Chondrocyte (in vitro differentiated cells): ENCODE results near the gene LCN15. TPM values are rescaled to one million over a fixed set of nuclear protein-coding genes. Genes with fewer than 3 reads are reported as not detected.

ENCODE experiments used
- DNase-seq: peaks from one replicate; pipeline ENCODE4 v3.0.0; 2021; ENCODE audit warnings: mixed read lengths, low spot score
- H3K27ac Mint-ChIP-seq: one replicate; pipeline ENCODE4 v1.8.0; 2021; ENCODE audit warnings: mild to moderate bottlenecking, moderate library complexity, mixed read lengths; ENCODE audit not compliant: unreplicated experiment
- H3K27me3 Mint-ChIP-seq: 2 replicates; pipeline ENCODE4 v1.8.0; 2021; ENCODE audit warnings: low read depth, mixed read lengths
- H3K36me3 Mint-ChIP-seq: 2 replicates; pipeline ENCODE4 v1.8.0; 2021; ENCODE audit warnings: low read depth, mixed read lengths
- H3K4me1 Mint-ChIP-seq: 2 replicates; pipeline ENCODE4 v1.8.0; 2021; ENCODE audit warnings: low read depth, mild to moderate bottlenecking, mixed read lengths
- H3K4me3 Mint-ChIP-seq: one replicate; pipeline ENCODE4 v1.8.0; 2021; ENCODE audit warnings: mild to moderate bottlenecking, moderate library complexity, mixed read lengths; ENCODE audit not compliant: unreplicated experiment
- H3K9me3 Mint-ChIP-seq: 2 replicates; pipeline ENCODE4 v1.8.0; 2021; ENCODE audit warnings: low read depth, mixed read lengths
- CTCF ChIP-seq: fragments of 200-600 bp; sonication (generic); IDR thresholded peaks from 2 replicates; pipeline ENCODE4 v1.5.0; 2021; ENCODE audit warnings: antibody characterized with exemption, mild to moderate bottlenecking, moderate library complexity
- total RNA-seq: library from RNA; stranded (reverse); gene quantifications from 3 replicates; pipeline ENCODE4 v1.2.1, GENCODE V29; 2021

LCN15 gene
- total RNA-seq, 1 donor from 2014 or later: not detected

- H3K4me3 Mint-ChIP-seq: peak overlapping the region; percentile 70
- H3K9me3 Mint-ChIP-seq: no peaks in the 10 kb centered on the region
- no peak for DNase-seq
- H3K27me3 Mint-ChIP-seq: no peaks in the 10 kb centered on the region
- no peak overlapping the region for H3K27ac Mint-ChIP-seq
- no peak for TF ChIP-seq CTCF
- peaks cover 15% of the 10 kb centered on the region for H3K36me3 Mint-ChIP-seq
- H3K4me1 Mint-ChIP-seq: peaks cover 41% of the 10 kb centered on the region
Observed at GRCh38 chr9:136729144-136729543, 35.2 kb downstream of the LCN15 start.

DNA sequence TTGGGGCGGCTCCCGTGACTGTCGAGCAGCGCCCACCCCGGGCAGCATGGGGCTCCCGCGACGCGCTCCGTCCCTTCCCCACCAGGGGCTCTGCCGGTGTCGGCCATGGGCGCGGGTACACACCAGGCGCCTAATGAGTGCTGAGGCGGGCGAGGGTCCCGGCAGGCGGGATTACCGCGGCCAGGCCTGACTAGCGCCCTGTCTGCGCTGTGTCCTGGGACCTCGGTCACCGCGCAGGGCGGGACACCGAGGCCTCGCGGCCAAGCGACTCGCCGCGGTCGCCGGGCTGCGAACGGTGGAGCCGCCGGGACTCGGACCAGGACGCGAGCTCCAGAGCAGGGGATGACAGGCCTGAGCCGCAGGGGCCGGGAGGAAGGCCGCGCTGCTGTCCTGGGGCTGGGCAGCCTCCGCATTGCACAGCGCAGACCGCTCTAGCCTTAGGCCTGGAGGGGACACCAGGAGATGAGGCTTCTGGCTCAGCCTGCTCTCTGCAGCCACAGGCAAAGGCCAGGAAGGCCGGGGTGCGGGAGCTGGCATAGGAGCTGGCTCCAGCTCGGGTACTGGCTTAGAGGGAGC is 35.7 kb downstream of the LCN15 start:
- Mint-ChIP-seq H3K27ac (peak overlapping the region; percentile 54), H3K4me3 (peak overlapping the region; percentile 70), H3K9me3 (no peaks in the 10 kb centered on the region), H3K27me3 (no peaks in the 10 kb centered on the region), H3K36me3 (peaks cover 19% of the 10 kb centered on the region), H3K4me1 (peaks cover 44% of the 10 kb centered on the region)
- no peak for DNase-seq
- TF ChIP-seq CTCF: no peak

- Mint-ChIP-seq H3K27ac (no peak overlapping the region), H3K9me3 (no peaks in the 10 kb centered on the region), H3K36me3 (peaks cover 21% of the 10 kb centered on the region), H3K4me1 (peaks cover 44% of the 10 kb centered on the region), H3K27me3 (no peaks in the 10 kb centered on the region), H3K4me3 (peak overlapping the region; percentile 90)
- DNase-seq: no peak
- TF ChIP-seq CTCF: peak; percentile 91
Observed at GRCh38 chr9:136728080-136728547, 36.2 kb downstream of the LCN15 start.

DNA sequence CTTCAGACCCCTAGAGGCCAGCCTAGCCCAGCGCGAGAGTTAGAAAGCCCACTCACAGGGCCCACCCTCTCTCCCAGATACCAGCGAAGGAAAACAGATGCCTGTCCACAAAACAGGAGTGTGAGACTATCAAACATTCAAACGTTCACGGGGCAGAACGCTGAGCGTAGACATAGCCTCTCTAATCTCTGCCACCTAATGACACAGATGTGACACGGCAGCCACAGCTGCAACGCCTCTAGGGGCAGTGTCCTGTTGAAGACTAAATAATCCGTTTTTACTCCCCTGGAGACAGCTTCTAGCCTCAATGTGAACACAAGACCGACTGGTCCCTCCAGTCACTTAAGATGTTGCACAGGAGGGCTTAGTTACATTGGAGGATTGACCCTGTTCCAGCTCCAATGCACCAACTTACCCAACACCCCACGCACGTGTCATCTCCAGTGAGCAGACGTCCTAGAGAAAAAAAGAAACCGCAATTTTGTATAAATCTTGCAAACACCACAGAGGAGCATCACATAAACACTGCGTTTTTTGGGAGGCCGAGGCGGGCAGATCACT is 37.6 kb downstream of the LCN15 start:
- TF ChIP-seq CTCF: peak; percentile 71
- Mint-ChIP-seq H3K4me1 (peaks cover 44% of the 10 kb centered on the region), H3K9me3 (no peaks in the 10 kb centered on the region), H3K27ac (peak overlapping the region; percentile 87), H3K27me3 (no peaks in the 10 kb centered on the region), H3K4me3 (peak overlapping the region; percentile 90), H3K36me3 (peaks cover 21% of the 10 kb centered on the region)
- no peak for DNase-seq

DNA sequence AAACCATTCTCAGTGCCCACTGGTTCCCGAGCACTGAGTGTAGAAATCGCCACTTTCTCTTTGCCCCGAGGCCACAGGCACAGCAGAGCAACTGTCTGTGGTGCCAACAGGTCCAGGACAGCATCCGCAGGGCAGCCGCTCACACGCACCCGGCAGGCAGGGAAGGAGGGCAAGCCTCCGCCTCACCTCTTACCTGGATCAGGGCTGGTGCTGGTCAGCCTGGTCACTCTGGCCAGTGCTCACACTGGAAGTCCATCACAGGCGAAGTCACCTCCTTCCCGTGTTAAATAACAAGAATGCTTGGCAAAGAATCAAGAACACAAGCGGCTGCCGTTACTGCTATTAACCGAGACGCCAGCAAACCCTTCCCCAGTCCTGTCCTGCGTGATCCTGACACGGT is 38.2 kb downstream of the LCN15 start:
- H3K36me3 Mint-ChIP-seq: peaks cover 21% of the 10 kb centered on the region
- no peak for TF ChIP-seq CTCF
- H3K27me3 Mint-ChIP-seq: no peaks in the 10 kb centered on the region
- no peak for DNase-seq
- H3K4me3 Mint-ChIP-seq: peak overlapping the region; percentile 90
- H3K9me3 Mint-ChIP-seq: no peaks in the 10 kb centered on the region
- peaks cover 47% of the 10 kb centered on the region for H3K4me1 Mint-ChIP-seq
- H3K27ac Mint-ChIP-seq: peak overlapping the region; percentile 87
